HepG2 (cell line): ENCODE measurements around the gene LENG1. TPM values are rescaled to one million over a fixed set of nuclear protein-coding genes. Genes with fewer than 3 reads are reported as not detected.

ENCODE experiments used
- CTCF ChIP-seq: sonication (generic); formaldehyde crosslinking; IDR thresholded peaks from 2 replicates; pipeline ENCODE4 v1.5.0; 2020; ENCODE audit warnings: mild to moderate bottlenecking, missing genetic modification reagents, moderate library complexity
- DR1 ChIP-seq: sonication (generic); formaldehyde crosslinking; IDR thresholded peaks from 2 replicates; pipeline ENCODE4 v1.8.0; 2021; ENCODE audit warnings: mild to moderate bottlenecking, missing genetic modification reagents, inconsistent platforms
- ERF ChIP-seq: IDR thresholded peaks from 2 replicates; pipeline ENCODE4 v1.6.1; 2018; ENCODE audit warnings: missing biosample characterization, missing genetic modification reagents
- HNRNPH1 ChIP-seq: fragments of 200-400 bp; formaldehyde crosslinking; optimal IDR thresholded peaks from 2 replicates; pipeline ENCODE3; 2017; ENCODE audit warnings: mild to moderate bottlenecking, low read depth, low read length
- HNRNPLL ChIP-seq: fragments of 200-400 bp; formaldehyde crosslinking; IDR thresholded peaks from 2 replicates; pipeline ENCODE4 v1.6.1; 2017; ENCODE audit warnings: mild to moderate bottlenecking, low read depth, low read length; ENCODE audit not compliant: poor library complexity, severe bottlenecking
- KLF13 ChIP-seq: sonication (generic); formaldehyde crosslinking; IDR thresholded peaks from 2 replicates; pipeline ENCODE4 v1.4.0; 2020; ENCODE audit warnings: mild to moderate bottlenecking, missing genetic modification reagents
- PTBP1 ChIP-seq: fragments of 200-400 bp; formaldehyde crosslinking; IDR thresholded peaks from 2 replicates; pipeline ENCODE4 v1.6.1; 2018; ENCODE audit warnings: low read length, low read depth; ENCODE audit not compliant: poor library complexity, severe bottlenecking
- RXRB ChIP-seq: IDR thresholded peaks from 2 replicates; pipeline ENCODE4 v1.6.1; 2016; ENCODE audit warnings: borderline replicate concordance, missing genetic modification reagents, missing compliant biosample characterization
- SALL1 ChIP-seq: sonication (generic); formaldehyde crosslinking; IDR thresholded peaks from 2 replicates; pipeline ENCODE4 v1.8.0; 2022; ENCODE audit warnings: mild to moderate bottlenecking, missing genetic modification reagents
- U2AF2 ChIP-seq: fragments of 200-400 bp; formaldehyde crosslinking; IDR thresholded peaks from 2 replicates; pipeline ENCODE4 v1.6.1; 2017; ENCODE audit warnings: low read depth, mild to moderate bottlenecking, low read length
- XRCC5 ChIP-seq: fragments of 200-400 bp; formaldehyde crosslinking; optimal IDR thresholded peaks from 2 replicates; pipeline ENCODE3; 2017; ENCODE audit warnings: mild to moderate bottlenecking, low read length
- ZC3H4 ChIP-seq: sonication (generic); formaldehyde crosslinking; IDR thresholded peaks from 2 replicates; pipeline ENCODE4 v1.4.0; 2020; ENCODE audit warnings: missing genetic modification reagents, borderline replicate concordance
- ZFP62 ChIP-seq: sonication (generic); formaldehyde crosslinking; IDR thresholded peaks from 2 replicates; pipeline ENCODE4 v1.4.0; 2020; ENCODE audit warnings: missing genetic modification reagents
- ZNF124 ChIP-seq: sonication (generic); formaldehyde crosslinking; IDR thresholded peaks from 2 replicates; pipeline ENCODE4 v1.4.0; 2020; ENCODE audit warnings: missing genetic modification reagents
- ZNF574 ChIP-seq: sonication (generic); formaldehyde crosslinking; IDR thresholded peaks from 2 replicates; pipeline ENCODE4 v1.4.0; 2020; ENCODE audit warnings: missing genetic modification reagents
- ZZZ3 ChIP-seq: sonication (generic); formaldehyde crosslinking; IDR thresholded peaks from 2 replicates; pipeline ENCODE4 v1.4.0; 2020; ENCODE audit warnings: missing genetic modification reagents, mild to moderate bottlenecking, borderline replicate concordance
- polyA plus RNA-seq, 8 experiments: library from polyadenylated mRNA; depleted of rRNA in 3 of 8; stranded (reverse) in 7 of 8; unstranded in 1 of 8; fragments of >200 nt; fragmentation: Illumina TruSeq in 4 of 8; extraction: Trizol in 4 of 8; gene quantifications; 2 replicates each; pipeline versions ENCODE4 v1.2.1 to v1.2.3, GENCODE V29; 2011 to 2016; ENCODE audit warnings: low read depth in 4 of 8, missing spikeins in 1 of 8, mixed read lengths in 1 of 8; ENCODE audit not compliant: insufficient read depth in 1 of 8
- total RNA-seq, 5 experiments: library from RNA; depleted of rRNA; stranded (reverse); fragments of >200 nt; fragmentation: Illumina TruSeq; extraction: Trizol; gene quantifications; 2 replicates each; pipeline ENCODE4 v1.2.3, GENCODE V29; 2016; ENCODE audit warnings: low read depth in 1 of 5
- TF ChIP-seq, protein P1 (sequence below): sonication (generic); formaldehyde crosslinking; IDR thresholded peaks from 2 replicates; pipeline ENCODE4 v1.9.0; 2021; ENCODE audit warnings: missing genetic modification reagents, borderline replicate concordance
- TF ChIP-seq, protein P2 (sequence below): sonication (generic); formaldehyde crosslinking; IDR thresholded peaks from 2 replicates; pipeline ENCODE4 v1.5.0; 2020; ENCODE audit warnings: mild to moderate bottlenecking, missing genetic modification reagents
- TF ChIP-seq, protein P3 (sequence below): sonication (generic); formaldehyde crosslinking; IDR thresholded peaks from 2 replicates; pipeline ENCODE4 v1.5.0; 2020; ENCODE audit warnings: missing genetic modification reagents, mild to moderate bottlenecking, borderline replicate concordance

LENG1 gene
- total and polyA plus RNA-seq, 2 of the 13 experiments (the other 11 are each of a cell fraction or from before 2014, with no cell fraction given), result 1.8 to 3.8 TPM

DNA sequence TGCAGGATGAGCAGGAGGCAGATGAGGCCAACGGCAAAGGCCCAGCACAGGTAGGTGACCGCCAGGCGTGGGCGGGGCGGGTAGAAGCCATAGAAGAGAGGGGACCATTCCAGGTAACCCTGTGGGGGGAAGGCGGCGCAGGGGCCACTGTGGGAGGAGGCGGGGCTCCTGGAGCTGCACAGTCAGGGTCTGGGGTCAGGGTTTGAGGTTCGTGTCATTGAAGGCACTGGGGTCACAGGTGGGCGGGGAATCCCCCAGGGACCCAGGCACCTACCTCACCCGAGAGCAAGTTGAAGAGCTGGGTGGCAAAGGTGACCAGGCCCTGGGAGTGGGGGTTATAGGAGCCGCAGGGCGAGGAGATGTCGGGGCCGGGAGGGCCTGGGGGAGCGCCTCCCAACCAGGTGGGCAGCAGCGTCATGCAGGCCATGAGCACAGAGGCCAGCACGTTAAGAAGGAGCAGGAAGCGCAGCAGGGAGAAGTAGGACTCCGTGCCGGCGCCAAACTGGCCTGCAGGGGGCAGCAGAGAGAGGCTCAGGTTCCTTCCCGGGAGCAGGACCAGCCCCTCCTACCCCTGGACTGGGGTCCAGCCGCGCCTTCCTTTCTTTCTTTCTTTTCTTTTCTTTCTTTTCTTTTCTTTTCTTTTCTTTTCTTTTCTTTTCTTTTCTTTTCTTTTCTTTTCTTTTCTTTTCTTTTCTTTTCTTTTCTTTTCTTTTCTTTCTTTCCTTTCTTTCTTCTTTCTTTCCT is 8.8 kb upstream of the LENG1 start (continued):
- TF ChIP-seq, protein P1, sequence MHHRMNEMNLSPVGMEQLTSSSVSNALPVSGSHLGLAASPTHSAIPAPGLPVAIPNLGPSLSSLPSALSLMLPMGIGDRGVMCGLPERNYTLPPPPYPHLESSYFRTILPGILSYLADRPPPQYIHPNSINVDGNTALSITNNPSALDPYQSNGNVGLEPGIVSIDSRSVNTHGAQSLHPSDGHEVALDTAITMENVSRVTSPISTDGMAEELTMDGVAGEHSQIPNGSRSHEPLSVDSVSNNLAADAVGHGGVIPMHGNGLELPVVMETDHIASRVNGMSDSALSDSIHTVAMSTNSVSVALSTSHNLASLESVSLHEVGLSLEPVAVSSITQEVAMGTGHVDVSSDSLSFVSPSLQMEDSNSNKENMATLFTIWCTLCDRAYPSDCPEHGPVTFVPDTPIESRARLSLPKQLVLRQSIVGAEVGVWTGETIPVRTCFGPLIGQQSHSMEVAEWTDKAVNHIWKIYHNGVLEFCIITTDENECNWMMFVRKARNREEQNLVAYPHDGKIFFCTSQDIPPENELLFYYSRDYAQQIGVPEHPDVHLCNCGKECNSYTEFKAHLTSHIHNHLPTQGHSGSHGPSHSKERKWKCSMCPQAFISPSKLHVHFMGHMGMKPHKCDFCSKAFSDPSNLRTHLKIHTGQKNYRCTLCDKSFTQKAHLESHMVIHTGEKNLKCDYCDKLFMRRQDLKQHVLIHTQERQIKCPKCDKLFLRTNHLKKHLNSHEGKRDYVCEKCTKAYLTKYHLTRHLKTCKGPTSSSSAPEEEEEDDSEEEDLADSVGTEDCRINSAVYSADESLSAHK (CRISPR knock-in tag), result no peak
- TF ChIP-seq DR1 (CRISPR knock-in tag) (no peak), HNRNPH1 (no peak), KLF13 (CRISPR knock-in tag) (no peak), PTBP1 (peak; percentile 58), ZNF574 (CRISPR knock-in tag) (0 out of 2 replicates have a peak, but pooled peaks have one; percentile 28), ERF (CRISPR knock-in tag) (peak; percentile 50; the same call in 1 of the 2 replicates), ZZZ3 (CRISPR knock-in tag) (no peak), RXRB (peak; percentile 23; the same call in 1 of the 2 replicates), U2AF2 (peak; percentile 93), CTCF (CRISPR knock-in tag) (peak; percentile 88), ZNF124 (CRISPR knock-in tag) (0 out of 2 replicates have a peak, but pooled peaks have one; percentile 35), ZFP62 (CRISPR knock-in tag) (no peak), SALL1 (0 out of 2 replicates have a peak, but pooled peaks have one; percentile 32), ZC3H4 (CRISPR knock-in tag) (no peak), XRCC5 (peak; percentile 60), HNRNPLL (peak; percentile 39)
- TF ChIP-seq, protein P2, sequence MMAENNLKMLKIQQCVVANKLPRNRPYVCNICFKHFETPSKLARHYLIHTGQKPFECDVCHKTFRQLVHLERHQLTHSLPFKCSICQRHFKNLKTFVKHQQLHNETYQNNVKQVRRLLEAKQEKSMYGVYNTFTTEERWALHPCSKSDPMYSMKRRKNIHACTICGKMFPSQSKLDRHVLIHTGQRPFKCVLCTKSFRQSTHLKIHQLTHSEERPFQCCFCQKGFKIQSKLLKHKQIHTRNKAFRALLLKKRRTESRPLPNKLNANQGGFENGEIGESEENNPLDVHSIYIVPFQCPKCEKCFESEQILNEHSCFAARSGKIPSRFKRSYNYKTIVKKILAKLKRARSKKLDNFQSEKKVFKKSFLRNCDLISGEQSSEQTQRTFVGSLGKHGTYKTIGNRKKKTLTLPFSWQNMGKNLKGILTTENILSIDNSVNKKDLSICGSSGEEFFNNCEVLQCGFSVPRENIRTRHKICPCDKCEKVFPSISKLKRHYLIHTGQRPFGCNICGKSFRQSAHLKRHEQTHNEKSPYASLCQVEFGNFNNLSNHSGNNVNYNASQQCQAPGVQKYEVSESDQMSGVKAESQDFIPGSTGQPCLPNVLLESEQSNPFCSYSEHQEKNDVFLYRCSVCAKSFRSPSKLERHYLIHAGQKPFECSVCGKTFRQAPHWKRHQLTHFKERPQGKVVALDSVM (CRISPR knock-in tag), result no peak
- TF ChIP-seq, protein P3, sequence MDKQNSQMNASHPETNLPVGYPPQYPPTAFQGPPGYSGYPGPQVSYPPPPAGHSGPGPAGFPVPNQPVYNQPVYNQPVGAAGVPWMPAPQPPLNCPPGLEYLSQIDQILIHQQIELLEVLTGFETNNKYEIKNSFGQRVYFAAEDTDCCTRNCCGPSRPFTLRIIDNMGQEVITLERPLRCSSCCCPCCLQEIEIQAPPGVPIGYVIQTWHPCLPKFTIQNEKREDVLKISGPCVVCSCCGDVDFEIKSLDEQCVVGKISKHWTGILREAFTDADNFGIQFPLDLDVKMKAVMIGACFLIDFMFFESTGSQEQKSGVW (CRISPR knock-in tag), result no peak
